GM15510 (cell line): Measurements from ENCODE around the gene CCDC85B.

ENCODE experiments used
- POLR2A ChIP-seq: IDR thresholded peaks from 3 replicates; pipeline ENCODE4 v1.6.1; 2011; ENCODE audit warnings: borderline replicate concordance; ENCODE audit not compliant: insufficient read length; ENCODE audit errors: extremely low read depth

CCDC85B gene

GRCh38 chr11:65900125-65900898, 9.8 kb downstream of the CCDC85B start, which contains the start of gene FOSL1:
FOSL1 (minus strand) TSS chr11:65900388; CDS start chr11:65900339, 49 bp downstream.
- peak; percentile 53 for TF ChIP-seq POLR2A

- TF ChIP-seq POLR2A, result no peak
Measured at GRCh38 chr11:65900899-65901180, 10.4 kb downstream of the CCDC85B start.

- TF ChIP-seq POLR2A, result no peak
Measured at GRCh38 chr11:65903068-65903481, 12.6 kb downstream of the CCDC85B start.

- no peak for TF ChIP-seq POLR2A
Measured at GRCh38 chr11:65903715-65904114, 13.2 kb downstream of the CCDC85B start.

- TF ChIP-seq POLR2A, result no peak
Measured at GRCh38 chr11:65906602-65907001, 16.1 kb downstream of the CCDC85B start.

GRCh38 chr11:65907878-65908277, 17.4 kb downstream of the CCDC85B start:
- TF ChIP-seq POLR2A, result no peak

- no peak for TF ChIP-seq POLR2A
Measured at GRCh38 chr11:65911682-65912568, 21.5 kb downstream of the CCDC85B start.

GRCh38 chr11:65912845-65913244, 22.4 kb downstream of the CCDC85B start:
- TF ChIP-seq POLR2A, result no peak

GRCh38 chr11:65915101-65915820, 24.8 kb downstream of the CCDC85B start:
- no peak for TF ChIP-seq POLR2A

GRCh38 chr11:65915821-65916251, 25.4 kb downstream of the CCDC85B start:
- no peak for TF ChIP-seq POLR2A

GRCh38 chr11:65916391-65916790, 25.9 kb downstream of the CCDC85B start:
- TF ChIP-seq POLR2A, result no peak

- TF ChIP-seq POLR2A, result no peak
Measured at GRCh38 chr11:65917077-65917433, 26.6 kb downstream of the CCDC85B start.

- no peak for TF ChIP-seq POLR2A
Measured at GRCh38 chr11:65917434-65918210, 27.1 kb downstream of the CCDC85B start.
